GM21717 (cell line): ENCODE data around the gene AFP.

Experiments used
- ATAC-seq: cut with Tn5 transposase; IDR thresholded peaks from one replicate; pipeline ENCODE4 v1.9.1; 2021; ENCODE audit warnings: mild to moderate bottlenecking, moderate library complexity; ENCODE audit not compliant: unreplicated experiment

Gene AFP

GRCh38 chr4:73456177-73457022 lies 20.4 kb downstream of the AFP start:
- no peak for ATAC-seq

- ATAC-seq, result no peak
These were observed 22.4 kb downstream of the AFP start for GRCh38 chr4:73458184-73459047.

GRCh38 chr4:73459048-73459421 lies 23.0 kb downstream of the AFP start:
- ATAC-seq, result no peak

GRCh38 chr4:73460913-73461522 lies 25.0 kb downstream of the AFP start:
- no peak for ATAC-seq

- no peak for ATAC-seq
These were observed 32.1 kb downstream of the AFP start for GRCh38 chr4:73468170-73468569.

GRCh38 chr4:73470728-73471127 lies 34.7 kb downstream of the AFP start:
- ATAC-seq, result no peak

GRCh38 chr4:73477176-73477575 lies 41.2 kb downstream of the AFP start:
- ATAC-seq, result no peak

- ATAC-seq, result no peak
These were observed 43.3 kb downstream of the AFP start for GRCh38 chr4:73479323-73479722.

- no peak for ATAC-seq
These were observed 45.3 kb downstream of the AFP start, which contains the start of gene AFM for GRCh38 chr4:73481358-73481757. Gene AFM, plus strand, starts transcription at chr4:73481745. Its CDS starts 31 bp downstream, at chr4:73481776.

GRCh38 chr4:73485085-73485484 lies 49.1 kb downstream of the AFP start:
- ATAC-seq, result no peak

GRCh38 chr4:73485596-73485995 lies 49.6 kb downstream of the AFP start:
- no peak for ATAC-seq

GRCh38 chr4:73486497-73486896 lies 50.5 kb downstream of the AFP start:
- no peak for ATAC-seq

GRCh38 chr4:73487233-73487632 lies 51.2 kb downstream of the AFP start:
- no peak for ATAC-seq

GRCh38 chr4:73499996-73500765 lies 64.2 kb downstream of the AFP start:
- no peak for ATAC-seq

GRCh38 chr4:73501664-73502265 lies 65.7 kb downstream of the AFP start:
- no peak for ATAC-seq

GRCh38 chr4:73505567-73505966 lies 69.5 kb downstream of the AFP start:
- ATAC-seq, result no peak
